Fibroblast of pulmonary artery (primary cell): ENCODE data around the gene RALB.
"Not testable (repeated sequence)": the region's sequence is repeated elsewhere in the genome, so short reads cannot be mapped to it uniquely, and the experiment has no call there.

ENCODE experiments used
- DNase-seq: peaks from one replicate; pipeline ENCODE4 v3.0.0-alpha.2; 2010; ENCODE audit warnings: low read depth
- H3K4me3 ChIP-seq: replicated peaks from 2 replicates; pipeline ENCODE4 v1.5.1; 2011; ENCODE audit warnings: low read depth, mild to moderate bottlenecking, control low read depth, low read length, moderate library complexity
- CTCF ChIP-seq: IDR thresholded peaks from 2 replicates; pipeline ENCODE4 v1.5.1; 2011; ENCODE audit warnings: mild to moderate bottlenecking, control low read depth, low read length, inconsistent platforms; ENCODE audit errors: missing control alignments

RALB gene

DNA sequence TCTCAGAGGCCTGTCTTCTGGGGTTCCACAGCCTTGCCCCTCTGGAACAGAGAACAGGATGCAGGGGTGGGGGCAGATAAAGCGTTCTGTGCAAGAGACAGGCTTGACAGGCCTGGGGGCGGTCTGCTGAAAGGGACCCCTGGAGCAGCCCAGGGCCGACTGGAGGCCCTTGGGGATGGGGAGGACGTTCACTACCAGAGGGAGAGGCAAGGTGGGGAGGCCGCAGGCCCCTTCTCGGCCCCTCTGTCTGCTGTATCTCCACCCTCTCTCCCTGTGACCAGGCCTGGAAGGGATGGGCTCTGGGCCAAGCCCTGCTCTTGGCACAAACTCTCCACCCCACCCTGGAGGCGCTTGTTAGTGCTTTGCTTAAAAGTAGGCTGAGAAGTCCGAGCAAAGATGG lies 66.0 kb downstream of the RALB start:
- no peak for TF ChIP-seq CTCF
- peak; percentile 23 for DNase-seq
- H3K4me3 ChIP-seq, result no peak overlapping the region

DNA sequence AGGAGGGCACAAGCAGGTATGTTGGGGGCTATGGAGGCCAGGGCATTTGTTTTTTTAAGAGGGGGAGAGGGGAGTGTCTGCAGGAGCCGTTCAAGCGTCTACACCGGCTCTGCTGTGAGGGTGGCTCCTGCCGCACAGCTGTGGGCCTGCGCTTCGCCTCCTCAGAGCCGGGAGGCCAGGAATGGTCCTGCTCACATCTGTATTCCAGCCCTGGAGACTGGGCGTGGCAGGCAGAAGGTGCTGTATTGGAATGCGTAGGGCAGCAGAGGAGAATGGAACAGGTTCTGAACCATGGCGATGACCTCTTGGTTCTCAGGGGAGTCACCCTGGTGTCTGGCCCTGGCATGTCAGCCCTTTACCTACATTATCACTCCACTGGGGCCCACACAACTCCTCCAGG lies 66.5 kb downstream of the RALB start:
- no peak for DNase-seq
- no peak overlapping the region for H3K4me3 ChIP-seq
- TF ChIP-seq CTCF, result no peak

DNA sequence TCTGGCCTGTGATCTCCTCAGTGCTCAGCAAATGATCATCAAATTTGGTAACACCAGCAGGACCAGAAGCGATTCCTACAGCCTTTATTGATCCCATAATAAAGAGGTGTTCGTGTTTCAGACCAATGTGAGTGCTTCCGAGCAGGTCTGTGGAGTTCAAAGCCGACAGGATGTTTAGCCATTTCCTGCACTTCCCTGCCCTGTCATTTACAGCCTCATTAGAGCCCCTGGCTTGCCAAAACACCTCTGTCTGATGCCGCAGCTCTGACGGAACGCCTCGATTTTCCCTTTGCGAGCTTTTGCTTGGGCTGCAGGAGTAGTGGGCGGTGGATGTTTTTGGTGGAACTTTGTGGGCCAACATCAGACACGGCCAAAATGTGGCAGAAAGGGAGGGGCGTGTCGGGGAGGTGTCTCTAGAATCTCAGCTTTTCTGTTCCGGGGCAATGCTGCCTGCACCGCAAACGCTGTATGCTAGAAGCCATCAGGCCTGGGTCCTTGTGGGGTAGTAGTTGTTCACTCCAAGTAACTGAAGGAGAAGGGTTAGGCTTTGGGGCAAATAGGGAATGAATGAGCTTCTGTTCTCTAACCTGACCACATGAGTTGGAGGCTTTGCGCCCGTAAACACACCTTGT lies 67.2 kb downstream of the RALB start:
- no peak for DNase-seq
- H3K4me3 ChIP-seq, result no peak overlapping the region
- no peak for TF ChIP-seq CTCF

GRCh38 chr2:120320318-120320851 lies 67.7 kb downstream of the RALB start:
- TF ChIP-seq CTCF, result no peak
- H3K4me3 ChIP-seq, result no peak overlapping the region
- peak; percentile 63 for DNase-seq

- DNase-seq, H3K4me3 ChIP-seq: not testable (repeated sequence)
Observed at GRCh38 chr2:120320887-120321556, 68.4 kb downstream of the RALB start.

DNA sequence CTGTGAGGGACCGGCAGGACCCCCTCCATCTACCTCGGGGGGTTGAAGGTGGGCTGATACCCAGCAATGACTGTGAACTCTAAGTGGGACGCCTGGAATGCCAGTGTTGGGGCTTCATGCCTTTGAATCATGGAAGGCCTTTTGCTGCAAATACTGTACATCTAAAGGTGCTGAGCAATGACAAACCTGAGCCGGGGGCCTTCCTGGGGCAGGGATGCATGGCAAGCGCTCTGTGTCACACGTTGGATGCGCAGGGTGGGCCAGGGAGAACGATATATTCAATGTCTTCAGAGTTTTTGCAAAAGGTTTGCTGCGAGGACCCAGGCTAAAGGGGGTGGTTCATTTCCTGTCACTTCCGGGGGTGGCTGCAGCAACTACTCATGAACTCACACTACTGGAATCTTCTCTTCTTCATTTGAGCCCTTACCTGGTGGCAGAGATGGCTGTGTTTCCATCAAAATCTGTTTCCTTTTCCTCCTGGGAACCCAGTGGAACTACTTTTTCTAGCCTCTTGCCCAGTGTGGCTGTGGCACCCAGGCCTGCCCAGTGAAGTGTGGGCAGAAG lies 69.2 kb downstream of the RALB start:
- no peak for TF ChIP-seq CTCF
- DNase-seq, result no peak
- no peak overlapping the region for H3K4me3 ChIP-seq

- H3K4me3 ChIP-seq, result no peak overlapping the region
- TF ChIP-seq CTCF, result no peak
- no peak for DNase-seq
Observed at GRCh38 chr2:120322329-120322728, 69.7 kb downstream of the RALB start.
